Transverse colon (tissue), 4 donors: ENCODE results near the gene NCK2.

ENCODE experiments used
- CTCF ChIP-seq, 5 experiments: fragments of 200-600 bp in 3 of 5; fragments of 450-650 bp in 2 of 5; sonication (generic) in 3 of 5; IDR thresholded peaks; 1 replicate in 2 of 5; 2 replicates in 3 of 5; pipeline ENCODE4 v1.5.1; 2016 to 2017; ENCODE audit warnings: antibody characterized with exemption in 5 of 5, inconsistent platforms in 3 of 5, mild to moderate bottlenecking in 2 of 5, moderate library complexity in 1 of 5
- EP300 ChIP-seq: sonication (generic); formaldehyde crosslinking; IDR thresholded peaks from one replicate; pipeline ENCODE4 v1.6.1; 2017; ENCODE audit warnings: antibody characterized with exemption, low read depth
- POLR2A ChIP-seq: fragments of 450-650 bp; IDR thresholded peaks from one replicate; pipeline ENCODE4 v1.6.1; 2016; ENCODE audit warnings: antibody characterized with exemption, mild to moderate bottlenecking, moderate library complexity
- POLR2AphosphoS5 ChIP-seq, 3 donors: sonication (generic); formaldehyde crosslinking; IDR thresholded peaks; one replicate each; pipeline ENCODE4 v1.6.1; 2016; ENCODE audit warnings: antibody characterized with exemption in 3 of 3

GRCh38 chr2:105883911-105884694 lies 139.4 kb downstream of the NCK2 start:
- no peak for TF ChIP-seq CTCF (IDR thresholded peaks at IDR 0.05)
- TF ChIP-seq POLR2AphosphoS5 (IDR thresholded peaks at IDR 0.05) = no peak
- TF ChIP-seq POLR2A = no peak
- no peak for TF ChIP-seq EP300
